Neural progenitor cell (in vitro differentiated cells): ENCODE data around the gene IFT52.

Source experiments
- EZH2 ChIP-seq: fragments of 200-600 bp; sonication (generic); IDR thresholded peaks from 2 replicates; pipeline ENCODE4 v1.6.1; 2017; ENCODE audit warnings: antibody characterized with exemption, mild to moderate bottlenecking, moderate library complexity
- EZH2phosphoT487 ChIP-seq: fragments of 200-600 bp; sonication (generic); IDR thresholded peaks from 2 replicates; pipeline ENCODE4 v1.6.1; 2017; ENCODE audit warnings: antibody characterized with exemption
- TF ChIP-seq, protein P1 (sequence below): fragments of 200-600 bp; sonication (generic); IDR thresholded peaks from 2 replicates; pipeline ENCODE4 v1.5.1; 2017; ENCODE audit warnings: antibody characterized with exemption, mild to moderate bottlenecking

- TF ChIP-seq, protein P1, sequence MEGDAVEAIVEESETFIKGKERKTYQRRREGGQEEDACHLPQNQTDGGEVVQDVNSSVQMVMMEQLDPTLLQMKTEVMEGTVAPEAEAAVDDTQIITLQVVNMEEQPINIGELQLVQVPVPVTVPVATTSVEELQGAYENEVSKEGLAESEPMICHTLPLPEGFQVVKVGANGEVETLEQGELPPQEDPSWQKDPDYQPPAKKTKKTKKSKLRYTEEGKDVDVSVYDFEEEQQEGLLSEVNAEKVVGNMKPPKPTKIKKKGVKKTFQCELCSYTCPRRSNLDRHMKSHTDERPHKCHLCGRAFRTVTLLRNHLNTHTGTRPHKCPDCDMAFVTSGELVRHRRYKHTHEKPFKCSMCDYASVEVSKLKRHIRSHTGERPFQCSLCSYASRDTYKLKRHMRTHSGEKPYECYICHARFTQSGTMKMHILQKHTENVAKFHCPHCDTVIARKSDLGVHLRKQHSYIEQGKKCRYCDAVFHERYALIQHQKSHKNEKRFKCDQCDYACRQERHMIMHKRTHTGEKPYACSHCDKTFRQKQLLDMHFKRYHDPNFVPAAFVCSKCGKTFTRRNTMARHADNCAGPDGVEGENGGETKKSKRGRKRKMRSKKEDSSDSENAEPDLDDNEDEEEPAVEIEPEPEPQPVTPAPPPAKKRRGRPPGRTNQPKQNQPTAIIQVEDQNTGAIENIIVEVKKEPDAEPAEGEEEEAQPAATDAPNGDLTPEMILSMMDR = no peak
- TF ChIP-seq EZH2phosphoT487 (no peak), EZH2 (no peak)
These were observed 100.3 kb downstream of the IFT52 start for GRCh38 chr20:43690943-43691598.
